Heart left ventricle (tissue), 16 donors: Measurements from ENCODE around the gene RAD51B. TPM values are rescaled to one million over a fixed set of nuclear protein-coding genes. Genes with fewer than 3 reads are reported as not detected.
A peak's percentile ranks its signal among the peaks of the same experiment; 100 is the strongest.

ENCODE experiments used
- ATAC-seq, 4 donors: fragments of 200-7000 bp; cut with Tn5 transposase; one replicate each; pipeline ENCODE4 v1.9.1; 2020 to 2022; ENCODE audit warnings: moderate library complexity in 4 of 4, mild to moderate bottlenecking in 3 of 4, moderate number of reproducible peaks in 1 of 4
- DNase-seq, 5 donors: peaks; one replicate each; pipeline ENCODE4 v3.0.0-alpha.2; 2020
- H3K27ac ChIP-seq, 12 donors: fragments of 200-600 bp; sonication (generic) in 4 of 12; one replicate each; pipeline versions ENCODE4 v1.5.0 to v1.8.0; 2016 to 2022; ENCODE audit warnings: mild to moderate bottlenecking in 2 of 12
- H3K27me3 ChIP-seq, 9 donors: fragments of 200-600 bp; sonication (generic) in 2 of 9; one replicate each; pipeline versions ENCODE4 v1.5.1 to v1.8.0; 2016 to 2022; ENCODE audit warnings: mild to moderate bottlenecking in 3 of 9
- H3K36me3 ChIP-seq, 9 donors: fragments of 200-600 bp; sonication (generic) in 2 of 9; one replicate each; pipeline versions ENCODE4 v1.5.0 to v1.8.0; 2018 to 2022; ENCODE audit warnings: mild to moderate bottlenecking in 2 of 9
- H3K4me1 ChIP-seq, 12 donors: fragments of 200-600 bp; sonication (generic) in 4 of 12; one replicate each; pipeline versions ENCODE4 v1.5.0 to v1.8.0; 2016 to 2022; ENCODE audit warnings: mild to moderate bottlenecking in 3 of 12
- H3K4me3 ChIP-seq, 12 donors: fragments of 200-600 bp; sonication (generic) in 4 of 12; one replicate each; pipeline versions ENCODE4 v1.5.0 to v1.8.0; 2017 to 2022; ENCODE audit warnings: mild to moderate bottlenecking in 9 of 12, moderate library complexity in 4 of 12
- H3K9me3 ChIP-seq, 12 donors: fragments of 200-600 bp; sonication (generic) in 4 of 12; one replicate each; pipeline versions ENCODE4 v1.5.0 to v1.8.0; 2016 to 2022; ENCODE audit warnings: mild to moderate bottlenecking in 1 of 12
- POLR2A ChIP-seq, 2 donors: fragments of 450-650 bp; IDR thresholded peaks; one replicate each; pipeline ENCODE4 v1.6.1; 2017; ENCODE audit warnings: antibody characterized with exemption in 2 of 2, mild to moderate bottlenecking in 2 of 2, moderate library complexity in 2 of 2
- WGBS, 4 donors: extraction: QIAGEN DNeasy Blood & Tissue Kit in 2 of 4; methylation state at CpG; one replicate each; pipeline versions ENCODE4 v1.1.5 to v1.1.7; 2013 to 2018; 5-methylcytosine and 5-hydroxymethylcytosine counted together
- intact Hi-C, 10 donors: fragments of 100-400 bp; cut with DNase I; formaldehyde crosslinking; loops; one replicate each; pipeline versions ENCODE4 v1.11.1 to v1.14.2; 2022
- polyA plus RNA-seq, 2 donors: library from polyadenylated mRNA; stranded (reverse); fragments of 200-250 nt; gene quantifications; one replicate each; pipeline ENCODE4 v1.2.3, GENCODE V29; 2013
- total RNA-seq, 9 donors: library from RNA; depleted of rRNA in 2 of 9; stranded (reverse); fragments of >200 nt in 2 of 9; fragmentation: NEBNext Ultra II Directional in 3 of 9; extraction: Animal tissue kit (Norgen Biotek cat#: 25700) in 3 of 9; gene quantifications; one replicate each; pipeline versions ENCODE4 v1.1.0 to v1.2.4, GENCODE V29; 2016 to 2023
- TF ChIP-seq, protein P1 (sequence below), 12 donors: fragments of 200-600 bp; sonication (generic) in 4 of 12; IDR thresholded peaks; one replicate each; pipeline versions ENCODE4 v1.5.0 to v1.8.0; 2018 to 2022; ENCODE audit warnings: antibody characterized with exemption in 12 of 12, mild to moderate bottlenecking in 5 of 12
- donor health status: ischemic (EF 13 %, LVEDD 7.1; RV severe dilation, severe dysfunction).
- donor health status: healthy with polysubstance abuse.
- donor health status: DM: no; HTN: yes; CAD: no.
- donor health status: DM: no; HTN: no; CAD: no.
- donor health status: ischemic (EF 25% LVEDD 6.9; RV normal size, moderate dysfunction).
- donor health status: ischemic (EF 25% LVEDD 5.7; RV mildly dilated, moderate dysfunction).
- donor health status: healthy.
- donor health status: DM: yes; HTN: yes; CAD: no.
- donor health status: ischemic (EF 35%, LVEDD 5.7; RV mildly dilated, moderate dysfunction).
- donor health status: nonischemic (EF 11% LVEDD 7.7; RV severe dilation, severe dysfunction).
- donor health status: DM: yes; HTN: yes; CAD: no.
- donor health status: PGD.
- donor health status: ischemic (EF 29% LVEDD 5.4; RV normal size, mild dysfunction).
- donor health status: nonischemic (EF 23%, LVEDD 6.1; RV moderate dilation, normal function).

Gene RAD51B
- total and polyA plus RNA-seq, 11 donors: 1.3 to 11.3 (median 3.2) TPM

DNA sequence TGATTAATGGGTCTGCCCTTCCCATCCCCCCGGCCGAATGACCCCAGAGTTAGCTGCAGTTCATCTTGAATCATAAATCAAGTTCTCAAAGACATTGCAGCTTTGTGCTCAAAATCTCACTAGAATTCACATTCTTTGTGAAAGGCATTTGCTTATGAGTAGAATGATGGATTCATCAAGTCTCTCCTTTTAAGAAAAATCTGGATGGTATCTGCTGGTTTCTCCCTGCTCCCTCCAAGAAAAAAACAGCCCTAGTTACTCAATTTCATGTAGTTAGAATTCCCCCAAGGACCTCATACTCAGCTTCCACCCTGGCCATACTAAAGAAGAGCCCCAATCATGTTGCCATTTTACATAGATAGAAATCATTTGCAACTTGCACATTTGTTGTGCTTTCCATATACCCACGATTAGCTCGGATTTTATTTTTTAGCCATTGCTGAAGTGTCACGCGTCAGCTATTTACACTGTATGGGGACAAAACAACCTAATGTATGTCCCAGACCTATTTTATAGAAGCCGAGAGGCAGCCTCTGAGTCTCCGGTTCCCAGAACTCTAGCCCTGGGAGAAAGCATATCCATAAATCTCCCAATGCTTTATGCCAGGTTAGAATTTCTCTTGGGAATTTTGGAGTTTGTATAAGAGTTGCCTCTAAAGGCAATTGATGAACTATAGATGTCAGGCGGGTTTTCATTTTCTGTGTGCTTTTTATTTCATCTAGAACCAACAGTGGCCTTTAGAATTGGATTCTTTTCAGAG is 673.8 kb downstream of the RAD51B start:
- no peak for ATAC-seq
- 97 to 98% (median 98%) methylated on average over 9 of the region's 9 CpGs for WGBS, 4 donors

GRCh38 chr14:68495101-68496039 is 675.8 kb downstream of the RAD51B start:
- peak in 3 of 4 donors; percentile 47 to 69 (median 69) for ATAC-seq
- peaks cover 0 to 10% (median 0%) of the 10 kb centered on the region in 12 donors for H3K4me1 ChIP-seq
- TF ChIP-seq POLR2A (IDR thresholded peaks at IDR 0.05): no peak
- TF ChIP-seq, protein P1, sequence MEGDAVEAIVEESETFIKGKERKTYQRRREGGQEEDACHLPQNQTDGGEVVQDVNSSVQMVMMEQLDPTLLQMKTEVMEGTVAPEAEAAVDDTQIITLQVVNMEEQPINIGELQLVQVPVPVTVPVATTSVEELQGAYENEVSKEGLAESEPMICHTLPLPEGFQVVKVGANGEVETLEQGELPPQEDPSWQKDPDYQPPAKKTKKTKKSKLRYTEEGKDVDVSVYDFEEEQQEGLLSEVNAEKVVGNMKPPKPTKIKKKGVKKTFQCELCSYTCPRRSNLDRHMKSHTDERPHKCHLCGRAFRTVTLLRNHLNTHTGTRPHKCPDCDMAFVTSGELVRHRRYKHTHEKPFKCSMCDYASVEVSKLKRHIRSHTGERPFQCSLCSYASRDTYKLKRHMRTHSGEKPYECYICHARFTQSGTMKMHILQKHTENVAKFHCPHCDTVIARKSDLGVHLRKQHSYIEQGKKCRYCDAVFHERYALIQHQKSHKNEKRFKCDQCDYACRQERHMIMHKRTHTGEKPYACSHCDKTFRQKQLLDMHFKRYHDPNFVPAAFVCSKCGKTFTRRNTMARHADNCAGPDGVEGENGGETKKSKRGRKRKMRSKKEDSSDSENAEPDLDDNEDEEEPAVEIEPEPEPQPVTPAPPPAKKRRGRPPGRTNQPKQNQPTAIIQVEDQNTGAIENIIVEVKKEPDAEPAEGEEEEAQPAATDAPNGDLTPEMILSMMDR (IDR thresholded peaks at IDR 0.05): no peak
- 74 to 81% (median 75%) methylated on average over 14 of the region's 14 CpGs for WGBS, 4 donors
- DNase-seq: no peak
- H3K36me3 ChIP-seq: no peaks in the 10 kb centered on the region
- H3K27me3 ChIP-seq: no peaks in the 10 kb centered on the region
- intact Hi-C loops: no loop called here
- H3K27ac ChIP-seq: peak overlapping the region in 3 of 12 donors; percentile 17 to 32 (median 23)
- no peak overlapping the region for H3K4me3 ChIP-seq
- no peaks in the 10 kb centered on the region for H3K9me3 ChIP-seq

More for the DNA sequence above, 673.8 kb downstream of the RAD51B start:
- Histone ChIP-seq H3K4me3 (no peak overlapping the region), H3K9me3 (no peaks in the 10 kb centered on the region), H3K27me3 (no peaks in the 10 kb centered on the region), H3K36me3 (no peaks in the 10 kb centered on the region), H3K27ac (no peak overlapping the region), H3K4me1 (peaks cover 0 to 10% (median 0%) of the 10 kb centered on the region in 12 donors)
- DNase-seq: no peak
- intact Hi-C loops: no loop called here
- TF ChIP-seq, protein P1 (IDR thresholded peaks at IDR 0.05): no peak
- no peak for TF ChIP-seq POLR2A (IDR thresholded peaks at IDR 0.05)

- DNase-seq (no peak), ATAC-seq (no peak)
These were observed 677.4 kb downstream of the RAD51B start for GRCh38 chr14:68497011-68497410.

More at GRCh38 chr14:68497011-68497410, 677.4 kb downstream of the RAD51B start:
- intact Hi-C loops: no loop called here
- Histone ChIP-seq H3K27me3 (no peaks in the 10 kb centered on the region), H3K4me3 (no peak overlapping the region), H3K27ac (no peak overlapping the region), H3K4me1 (peaks cover 0 to 21% (median 8%) of the 10 kb centered on the region in 12 donors), H3K9me3 (no peaks in the 10 kb centered on the region), H3K36me3 (no peaks in the 10 kb centered on the region)
- TF ChIP-seq POLR2A (IDR thresholded peaks at IDR 0.05): no peak
- TF ChIP-seq, protein P1 (IDR thresholded peaks at IDR 0.05): no peak
- WGBS, 4 donors: 88 to 98% (median 92%) methylated on average over 2 of the region's 2 CpGs
